Osteoblast (primary cell): ENCODE results near the gene ACSM3. TPM values are rescaled to one million over a fixed set of nuclear protein-coding genes. Genes with fewer than 3 reads are reported as not detected.

Experiments
- DNase-seq: peaks from one replicate; pipeline ENCODE4 v3.0.0; 2011; ENCODE audit warnings: low spot score, mixed read lengths; ENCODE audit not compliant: insufficient read length; ENCODE audit errors: missing footprints
- H2AFZ ChIP-seq: 2 replicates; pipeline ENCODE4 v1.6.0; 2011; ENCODE audit warnings: mild to moderate bottlenecking, low read length
- H3K27ac ChIP-seq: 2 replicates; pipeline ENCODE4 v1.5.1; 2011; ENCODE audit warnings: mild to moderate bottlenecking, low read depth, low read length, moderate library complexity
- H3K27me3 ChIP-seq: 2 replicates; pipeline ENCODE4 v1.6.0; 2012; ENCODE audit warnings: mild to moderate bottlenecking, control low read depth, inconsistent platforms, low read length, moderate library complexity; ENCODE audit not compliant: insufficient read depth
- H3K36me3 ChIP-seq: 2 replicates; pipeline ENCODE4 v1.5.1; 2011; ENCODE audit warnings: mild to moderate bottlenecking, low read length, control low read depth, moderate library complexity; ENCODE audit not compliant: insufficient read depth
- H3K4me1 ChIP-seq: 2 replicates; pipeline ENCODE4 v1.5.1; 2011; ENCODE audit warnings: mild to moderate bottlenecking, low read length, control low read depth, moderate library complexity; ENCODE audit not compliant: insufficient read depth
- H3K4me2 ChIP-seq: 2 replicates; pipeline ENCODE4 v1.6.0; 2011; ENCODE audit warnings: mild to moderate bottlenecking, low read length; ENCODE audit not compliant: insufficient read depth
- H3K4me3 ChIP-seq: fragments of 200-600 bp; sonication (generic); 3 replicates; pipeline ENCODE4 v1.5.1; 2012; ENCODE audit warnings: mild to moderate bottlenecking, low read length, inconsistent platforms; ENCODE audit not compliant: insufficient read depth
- H3K79me2 ChIP-seq: 2 replicates; pipeline ENCODE4 v1.6.0; 2012; ENCODE audit warnings: mild to moderate bottlenecking, low read length, control low read depth, inconsistent platforms; ENCODE audit not compliant: insufficient read depth
- H3K9me3 ChIP-seq: 2 replicates; pipeline ENCODE4 v1.5.1; 2011; ENCODE audit warnings: low read depth, low read length, control low read depth
- H4K20me1 ChIP-seq: 2 replicates; pipeline ENCODE4 v1.6.0; 2012; ENCODE audit warnings: mild to moderate bottlenecking, low read length, control low read depth; ENCODE audit not compliant: insufficient read depth
- total RNA-seq: library from RNA; depleted of rRNA; stranded (reverse); fragments of >200 nt; gene quantifications from 2 replicates; pipeline ENCODE4 v1.2.3, GENCODE V29; 2012
- TF ChIP-seq, protein P1 (sequence below): IDR thresholded peaks from 2 replicates; pipeline ENCODE4 v1.5.1; 2011; ENCODE audit warnings: mild to moderate bottlenecking, low read depth, low read length, moderate library complexity; ENCODE audit errors: extremely low read depth

Gene ACSM3
- total RNA-seq, 1 donor = 1.1 TPM

DNA sequence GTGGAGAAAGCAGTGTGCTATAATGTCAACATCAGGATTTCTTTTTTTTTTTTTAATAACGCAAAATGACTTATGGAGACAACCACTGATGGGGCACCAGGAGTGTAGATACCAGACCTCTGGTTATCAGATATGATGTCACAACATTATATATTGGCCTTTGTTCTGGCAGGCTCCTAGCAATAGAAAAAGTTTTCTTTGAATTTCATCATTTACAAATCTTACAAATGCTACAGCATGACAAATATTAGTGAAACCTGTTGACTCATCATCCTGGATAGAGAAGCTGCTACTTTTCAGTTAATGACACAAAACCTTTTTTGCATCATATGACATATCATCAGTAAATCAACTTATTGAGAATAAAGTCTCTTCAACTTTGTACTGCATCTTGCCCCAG lies 28.3 kb upstream of the ACSM3 start:
- Histone ChIP-seq H3K36me3 (peaks cover 39% of the 10 kb centered on the region), H3K4me3 (no peak overlapping the region), H2AFZ (no peak overlapping the region), H3K9me3 (no peaks in the 10 kb centered on the region), H4K20me1 (peaks cover 30% of the 10 kb centered on the region), H3K79me2 (peaks cover 27% of the 10 kb centered on the region), H3K4me2 (no peak overlapping the region), H3K4me1 (peaks cover 8% of the 10 kb centered on the region), H3K27me3 (no peaks in the 10 kb centered on the region), H3K27ac (no peak overlapping the region)
- DNase-seq = no peak
- TF ChIP-seq, protein P1, sequence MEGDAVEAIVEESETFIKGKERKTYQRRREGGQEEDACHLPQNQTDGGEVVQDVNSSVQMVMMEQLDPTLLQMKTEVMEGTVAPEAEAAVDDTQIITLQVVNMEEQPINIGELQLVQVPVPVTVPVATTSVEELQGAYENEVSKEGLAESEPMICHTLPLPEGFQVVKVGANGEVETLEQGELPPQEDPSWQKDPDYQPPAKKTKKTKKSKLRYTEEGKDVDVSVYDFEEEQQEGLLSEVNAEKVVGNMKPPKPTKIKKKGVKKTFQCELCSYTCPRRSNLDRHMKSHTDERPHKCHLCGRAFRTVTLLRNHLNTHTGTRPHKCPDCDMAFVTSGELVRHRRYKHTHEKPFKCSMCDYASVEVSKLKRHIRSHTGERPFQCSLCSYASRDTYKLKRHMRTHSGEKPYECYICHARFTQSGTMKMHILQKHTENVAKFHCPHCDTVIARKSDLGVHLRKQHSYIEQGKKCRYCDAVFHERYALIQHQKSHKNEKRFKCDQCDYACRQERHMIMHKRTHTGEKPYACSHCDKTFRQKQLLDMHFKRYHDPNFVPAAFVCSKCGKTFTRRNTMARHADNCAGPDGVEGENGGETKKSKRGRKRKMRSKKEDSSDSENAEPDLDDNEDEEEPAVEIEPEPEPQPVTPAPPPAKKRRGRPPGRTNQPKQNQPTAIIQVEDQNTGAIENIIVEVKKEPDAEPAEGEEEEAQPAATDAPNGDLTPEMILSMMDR = no peak

DNA sequence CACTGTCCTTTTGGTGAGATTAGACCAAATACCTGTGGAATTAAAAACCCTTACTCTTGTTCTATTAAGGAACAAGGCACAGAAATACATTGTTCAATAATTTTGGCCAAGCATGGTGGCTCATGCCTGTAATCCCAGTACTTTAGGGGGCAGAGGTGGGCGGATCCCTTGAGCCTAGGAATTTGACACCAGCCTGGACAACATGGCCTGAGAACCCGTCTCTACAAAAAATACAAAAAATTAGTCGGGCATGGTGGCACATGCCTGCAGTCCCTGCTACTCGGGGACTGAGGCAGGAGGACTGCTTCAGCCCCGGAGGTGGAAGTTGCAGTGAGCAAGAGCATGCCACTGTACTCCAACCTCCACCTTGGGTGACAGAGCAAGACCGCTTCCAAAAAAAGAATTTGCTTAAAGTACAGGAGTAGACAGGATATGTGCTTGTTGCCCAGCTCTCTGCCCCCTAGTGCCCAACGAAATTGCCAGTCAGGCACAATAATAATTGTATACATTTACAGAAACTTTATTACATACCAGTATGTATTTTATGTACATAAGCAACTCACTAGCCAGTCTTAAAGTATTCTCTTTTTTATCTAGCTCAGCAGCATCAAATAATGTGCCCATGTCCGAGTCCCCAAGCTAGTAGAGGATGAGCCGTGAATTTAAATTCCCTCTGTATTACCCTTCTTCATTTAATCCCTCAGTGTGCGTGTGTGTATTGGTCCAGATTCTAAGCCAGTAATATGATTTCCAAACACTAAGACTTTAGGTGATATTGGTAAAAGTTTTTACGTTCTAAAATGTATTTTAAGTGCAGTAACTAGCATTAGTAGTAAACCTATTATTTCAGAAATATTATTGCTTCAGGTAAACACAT lies 23.6 kb upstream of the ACSM3 start:
- peak overlapping the region; percentile 80 for H3K27ac ChIP-seq
- TF ChIP-seq, protein P1 = peak; percentile 42
- H3K4me3 ChIP-seq = peak overlapping the region; percentile 100
- H3K4me1 ChIP-seq = peaks cover 11% of the 10 kb centered on the region
- no peaks in the 10 kb centered on the region for H3K9me3 ChIP-seq
- H3K79me2 ChIP-seq = peaks cover 36% of the 10 kb centered on the region
- H2AFZ ChIP-seq = no peak overlapping the region
- peaks cover 32% of the 10 kb centered on the region for H3K36me3 ChIP-seq
- peak overlapping the region; percentile 96 for H3K4me2 ChIP-seq
- peaks cover 34% of the 10 kb centered on the region for H4K20me1 ChIP-seq
- no peaks in the 10 kb centered on the region for H3K27me3 ChIP-seq
- peak; percentile 62 for DNase-seq

DNA sequence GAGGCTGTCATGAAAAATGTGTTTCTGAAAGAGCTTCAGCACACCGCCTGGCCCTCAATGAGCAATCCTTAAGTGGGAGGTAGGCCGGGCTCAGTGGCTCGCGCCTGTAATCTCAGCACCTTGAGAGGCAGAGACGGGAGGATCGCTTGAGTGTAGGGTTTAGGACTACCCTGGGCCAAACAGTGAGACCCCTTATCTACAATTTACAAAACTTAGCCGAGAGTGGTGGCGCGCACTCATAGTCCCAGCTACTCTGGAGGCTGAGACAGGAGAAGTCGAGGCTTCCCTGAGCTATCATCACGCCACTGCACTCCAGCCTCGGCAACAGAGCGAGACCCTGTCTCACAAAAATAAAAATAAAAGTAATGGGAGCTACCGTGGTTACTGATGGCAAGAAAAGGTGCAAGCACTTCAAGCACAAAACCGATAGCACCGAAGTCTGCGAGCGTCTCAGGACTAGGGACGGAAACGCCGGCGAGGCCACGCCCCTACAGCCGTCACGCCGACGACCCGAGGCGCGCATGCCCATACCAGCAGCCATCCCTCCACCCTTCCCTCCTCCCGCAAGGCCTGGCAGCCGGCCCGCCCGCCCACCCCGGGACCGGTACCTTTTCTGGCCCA lies 22.8 kb upstream of the ACSM3 start:
- H3K27ac ChIP-seq = peak overlapping the region; percentile 95
- H3K9me3 ChIP-seq = no peaks in the 10 kb centered on the region
- peaks cover 11% of the 10 kb centered on the region for H3K4me1 ChIP-seq
- peaks cover 28% of the 10 kb centered on the region for H3K36me3 ChIP-seq
- TF ChIP-seq, protein P1 = no peak
- H4K20me1 ChIP-seq = peaks cover 34% of the 10 kb centered on the region
- peak overlapping the region; percentile 100 for H2AFZ ChIP-seq
- H3K4me2 ChIP-seq = peak overlapping the region; percentile 96
- H3K4me3 ChIP-seq = peak overlapping the region; percentile 100
- peaks cover 36% of the 10 kb centered on the region for H3K79me2 ChIP-seq
- DNase-seq = peak; percentile 93
- no peaks in the 10 kb centered on the region for H3K27me3 ChIP-seq
